ENCODE measurements around the gene TBXAS1.

- TF ChIP-seq CREB1 (CRISPR knock-in tag; IDR thresholded peaks at IDR 0.05) (no peak), CTCF (IDR thresholded peaks at IDR 0.05) (no peak), ATF1 (CRISPR knock-in tag; IDR thresholded peaks at IDR 0.05) (no peak), ATF3 (CRISPR knock-in tag; conservative IDR thresholded peaks at IDR 0.05) (no peak), USF1 (CRISPR knock-in tag; IDR thresholded peaks at IDR 0.05) (no peak), ZNF532 (CRISPR knock-in tag; IDR thresholded peaks at IDR 0.05; ENCODE audit: borderline replicate concordance) (no peak), NFYB (CRISPR knock-in tag; conservative IDR thresholded peaks at IDR 0.05; ENCODE audit: low read depth) (no peak), NR1H2 (CRISPR knock-in tag; IDR thresholded peaks at IDR 0.05) (no peak), TP53 (CRISPR knock-in tag; IDR thresholded peaks at IDR 0.05) (no peak), ESRRA (CRISPR knock-in tag; IDR thresholded peaks at IDR 0.05; ENCODE audit: borderline replicate concordance) (no peak), FOXP4 (CRISPR knock-in tag; IDR thresholded peaks at IDR 0.05) (no peak), ZNF138 (CRISPR knock-in tag; conservative IDR thresholded peaks at IDR 0.05) (no peak), NR3C1 (CRISPR knock-in tag; conservative IDR thresholded peaks at IDR 0.05; ENCODE audit: low read depth) (no peak)
Observed at GRCh38 chr7:140016540-140016939, 187.5 kb downstream of the TBXAS1 start.

All from WTC11 (cell line).